ENCODE results near the gene CDK18.
"Not testable (repeated sequence)": the region's sequence is repeated elsewhere in the genome, so short reads cannot be mapped to it uniquely, and the experiment has no call there.

CDK18 gene

DNA sequence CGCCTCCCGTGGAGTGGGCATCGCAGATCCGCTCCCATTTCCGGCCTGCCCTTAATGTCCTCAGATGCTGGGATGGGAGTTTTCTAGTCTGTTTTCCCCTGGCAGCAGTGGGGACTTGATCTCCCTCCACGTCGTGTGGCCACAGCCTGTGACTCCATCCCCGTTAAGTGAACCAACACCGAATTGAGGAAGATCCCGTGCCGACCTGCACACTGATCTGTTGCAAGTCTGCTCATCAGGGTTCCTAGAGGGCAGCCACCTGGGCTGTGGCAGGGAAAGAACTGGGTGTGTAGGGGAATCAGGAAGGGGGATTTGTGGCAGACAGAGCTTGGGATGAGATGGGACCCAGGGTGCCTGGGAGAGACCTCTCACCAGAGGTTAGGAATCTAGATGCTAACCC is 23.3 kb upstream of the CDK18 start:
- DNase-seq (ENCODE audit: low spot score), result no peak

- no peak for DNase-seq (ENCODE audit: low spot score)
Measured at GRCh38 chr1:205481629-205482151, 22.8 kb upstream of the CDK18 start.

DNA sequence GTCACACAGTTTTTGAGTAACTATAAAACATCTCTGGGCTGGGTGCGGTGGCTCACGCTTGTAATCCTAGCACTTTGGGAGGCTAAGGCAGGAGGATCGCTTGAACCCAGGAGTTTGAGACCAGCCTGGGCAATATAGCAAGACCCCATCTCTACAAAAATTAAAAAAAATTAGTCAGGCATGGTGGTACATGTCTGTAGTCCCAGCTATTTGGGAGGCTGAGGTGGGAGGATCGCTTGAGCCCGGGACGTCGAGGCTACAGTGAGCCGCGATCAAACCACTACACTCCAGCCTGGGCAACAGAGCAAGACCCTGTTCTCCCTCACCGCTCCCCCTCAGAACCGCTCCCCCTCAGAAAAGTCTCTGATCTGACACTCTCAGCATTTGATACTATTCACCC is 21.9 kb upstream of the CDK18 start:
- not testable (repeated sequence) for DNase-seq (ENCODE audit: low spot score)

DNA sequence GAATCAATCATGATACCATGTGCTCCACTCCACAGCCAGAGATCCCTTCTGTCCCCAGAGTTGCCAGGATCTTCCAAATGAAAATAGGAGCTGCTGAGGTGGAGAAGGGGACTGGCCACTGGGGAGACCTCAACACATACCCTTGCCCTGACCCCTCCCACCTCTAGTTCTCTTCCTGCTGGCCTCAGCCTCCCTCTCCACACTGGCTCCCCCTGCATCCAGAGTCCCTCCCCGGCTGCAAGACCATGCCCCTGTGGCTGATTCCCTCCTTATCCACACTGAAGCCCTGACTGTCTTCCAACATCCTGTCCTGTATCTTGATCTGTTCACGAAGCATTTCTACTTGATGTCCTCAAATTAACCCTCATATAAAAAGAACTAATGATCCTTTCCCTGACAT is 21.1 kb upstream of the CDK18 start:
- no peak for DNase-seq (ENCODE audit: low spot score)

DNA sequence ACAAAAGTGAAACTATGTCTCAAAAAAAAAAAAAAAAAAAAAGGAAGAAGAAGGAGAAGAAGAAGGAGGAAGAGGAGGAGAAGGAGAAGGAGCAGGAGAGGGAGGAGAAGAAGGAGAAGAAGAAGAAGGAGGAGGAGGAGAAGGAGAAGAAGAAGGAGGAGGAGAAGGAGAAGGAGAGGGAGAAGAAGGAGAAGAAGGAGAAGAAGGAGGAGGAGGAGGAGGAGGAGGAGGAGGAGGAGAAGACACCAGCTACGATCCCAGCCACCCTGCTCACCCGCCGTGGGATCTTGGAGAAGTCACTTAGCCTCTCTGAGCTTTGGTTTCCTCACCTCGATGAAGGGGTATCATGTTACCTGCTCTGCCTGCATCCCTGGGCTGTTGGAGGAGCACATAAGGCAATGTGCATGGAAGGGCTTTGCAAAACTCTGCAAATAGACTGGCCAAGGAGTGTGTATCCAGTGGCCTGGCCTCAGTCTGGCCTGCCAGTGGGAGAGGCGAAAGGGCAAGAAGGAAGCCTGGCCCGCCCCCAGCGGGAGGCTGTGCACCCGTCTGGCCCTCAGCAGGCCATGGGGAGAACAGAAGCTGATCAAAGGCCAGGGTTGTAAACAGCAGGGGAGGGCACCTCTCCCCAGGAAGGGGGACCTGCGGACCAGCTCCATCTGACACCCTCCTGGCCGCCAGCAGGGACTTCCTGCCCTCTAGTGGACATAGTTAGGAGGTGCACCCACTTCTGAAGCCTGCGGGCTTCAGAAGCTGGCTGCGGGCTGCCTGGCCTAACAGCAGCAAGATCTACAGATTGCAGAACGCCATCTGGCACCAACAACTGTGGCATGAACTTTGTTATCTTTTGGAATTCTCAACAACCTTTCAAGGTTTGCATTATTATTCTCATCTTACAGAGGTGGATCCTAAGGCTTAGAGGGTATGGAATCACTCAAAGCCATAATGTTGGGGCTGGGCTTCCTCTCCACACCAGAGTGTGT is 19.2 kb upstream of the CDK18 start:
- peak; percentile 85 for DNase-seq (ENCODE audit: low spot score)

GRCh38 chr1:205486258-205486657 is 18.2 kb upstream of the CDK18 start:
- no peak for DNase-seq (ENCODE audit: low spot score)

GRCh38 chr1:205488074-205488723 is 16.3 kb upstream of the CDK18 start:
- DNase-seq (ENCODE audit: low spot score), result peak; percentile 76

DNA sequence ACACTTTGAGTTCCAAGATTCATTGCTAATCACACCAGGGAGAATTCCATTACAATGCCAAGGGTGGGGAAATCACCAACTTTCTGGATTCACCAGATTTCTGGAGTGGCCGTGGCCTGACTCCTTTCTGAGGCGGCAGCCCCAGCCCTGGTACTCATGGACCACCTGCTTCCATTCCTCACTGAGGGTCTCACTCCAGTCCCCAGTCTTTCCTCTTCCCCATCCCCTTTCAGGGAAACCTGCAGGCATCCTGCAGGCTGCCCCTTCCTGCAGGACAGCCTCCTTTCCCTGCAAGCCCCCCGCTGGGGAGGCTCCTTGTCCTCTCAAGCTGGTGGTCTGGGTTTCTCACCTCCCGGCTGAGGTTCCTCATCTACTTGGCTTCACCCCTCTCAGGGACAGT is 12.7 kb upstream of the CDK18 start:
- no peak for DNase-seq (ENCODE audit: low spot score)

DNA sequence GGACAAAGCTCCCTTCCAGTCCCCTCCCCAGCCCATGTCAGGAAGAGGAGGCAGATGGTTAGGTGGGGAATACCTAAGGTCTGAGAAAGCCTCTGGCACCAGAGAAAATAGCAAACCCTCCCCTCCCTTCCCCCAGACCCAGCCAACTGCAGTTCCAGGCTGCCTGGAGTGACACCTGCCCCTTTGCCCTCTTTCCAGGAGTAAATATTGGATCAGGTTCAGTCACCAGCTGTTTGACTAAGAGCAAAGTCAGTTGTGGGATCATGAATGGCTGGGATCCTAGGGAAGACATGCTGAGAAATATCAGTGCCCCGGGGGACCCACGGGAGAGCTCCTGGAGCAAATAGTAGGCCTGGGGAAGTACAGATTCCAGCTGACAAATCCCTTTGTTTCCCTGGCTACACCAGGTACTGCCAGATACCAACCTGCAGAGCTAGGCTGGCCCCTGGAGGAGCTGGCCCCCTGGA is 12.2 kb upstream of the CDK18 start:
- DNase-seq (ENCODE audit: low spot score), result peak; percentile 64

- no peak for DNase-seq (ENCODE audit: low spot score)
Measured at GRCh38 chr1:205492774-205493173, 11.7 kb upstream of the CDK18 start.

- DNase-seq (ENCODE audit: low spot score), result no peak
Measured at GRCh38 chr1:205493241-205494085, 11.0 kb upstream of the CDK18 start.

GRCh38 chr1:205494115-205494514 is 10.4 kb upstream of the CDK18 start:
- no peak for DNase-seq (ENCODE audit: low spot score)

DNA sequence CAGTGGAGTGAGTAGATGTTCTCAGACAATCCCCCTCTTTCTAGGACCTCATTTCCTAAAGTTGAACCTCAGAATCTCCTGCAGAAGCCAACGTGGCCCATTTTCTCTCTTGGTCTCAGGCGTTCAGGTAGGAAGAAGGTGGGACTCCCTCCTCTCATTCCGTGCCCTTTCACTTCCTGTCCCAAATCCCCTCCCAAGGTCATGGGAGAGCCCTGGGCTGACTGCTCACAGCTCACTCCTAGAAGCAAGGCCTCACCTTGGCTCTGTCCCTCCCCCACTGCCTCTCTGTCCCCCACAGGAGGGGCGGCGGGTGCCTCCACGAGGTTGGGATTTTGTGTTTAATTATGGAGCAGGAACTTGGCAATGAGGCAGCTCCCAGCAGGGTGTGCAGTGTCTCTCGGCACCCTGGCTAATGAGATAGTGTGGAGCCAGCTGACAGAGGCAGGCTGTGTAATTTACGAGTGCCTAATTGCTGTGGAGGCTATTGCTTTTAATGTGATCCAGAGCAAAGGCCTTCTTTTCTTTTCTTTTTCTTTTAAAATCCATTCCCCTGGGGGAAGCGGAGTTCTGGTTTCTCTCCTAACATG is 9.1 kb upstream of the CDK18 start:
- DNase-seq (ENCODE audit: low spot score), result no peak

DNA sequence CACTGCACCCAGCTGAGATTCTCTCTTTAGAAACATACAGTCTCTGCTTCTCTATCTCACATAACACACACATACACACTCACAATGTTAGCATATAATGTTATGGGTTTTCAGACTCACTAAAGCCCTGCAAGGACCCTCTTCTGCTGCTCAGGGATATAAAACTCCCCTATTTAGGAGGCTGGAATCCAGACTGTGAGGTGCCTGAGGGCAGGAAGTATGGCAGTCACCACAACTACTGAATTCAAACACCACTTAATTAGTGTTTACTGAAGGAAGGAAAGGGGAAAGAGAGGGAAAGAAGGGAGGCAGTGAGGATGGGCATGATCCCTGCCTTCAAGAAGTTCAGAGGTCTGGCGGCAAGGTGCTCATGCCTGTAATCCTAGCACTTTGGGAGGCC is 7.8 kb upstream of the CDK18 start:
- DNase-seq (ENCODE audit: low spot score), result no peak

DNA sequence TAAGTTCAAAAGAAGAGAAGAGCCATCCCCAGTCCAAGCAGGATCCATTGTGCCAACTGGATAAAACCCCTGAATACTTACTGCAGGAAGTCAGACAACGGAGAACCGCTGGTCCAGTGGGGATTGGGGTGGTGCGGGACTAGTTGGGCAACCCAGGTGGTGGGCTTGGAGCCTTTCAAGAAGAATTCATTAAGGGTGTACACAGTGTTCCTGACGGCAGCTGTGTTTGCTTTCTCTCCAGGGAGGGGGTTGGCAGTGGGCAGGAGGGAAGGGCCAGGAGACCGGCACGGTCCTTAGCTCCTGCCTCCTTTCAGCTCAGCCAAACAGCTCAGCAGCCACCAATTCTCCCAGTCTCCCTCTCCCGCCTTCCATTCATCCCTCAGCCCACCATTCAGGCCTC is 7.1 kb upstream of the CDK18 start:
- no peak for DNase-seq (ENCODE audit: low spot score)

- no peak for DNase-seq (ENCODE audit: low spot score)
Measured at GRCh38 chr1:205499789-205500188, 4.7 kb upstream of the CDK18 start.

- DNase-seq (ENCODE audit: low spot score), result no peak
Measured at GRCh38 chr1:205500240-205501233, 3.9 kb upstream of the CDK18 start.

- no peak for DNase-seq (ENCODE audit: low spot score)
Measured at GRCh38 chr1:205502111-205502810, 2.2 kb upstream of the CDK18 start.

DNA sequence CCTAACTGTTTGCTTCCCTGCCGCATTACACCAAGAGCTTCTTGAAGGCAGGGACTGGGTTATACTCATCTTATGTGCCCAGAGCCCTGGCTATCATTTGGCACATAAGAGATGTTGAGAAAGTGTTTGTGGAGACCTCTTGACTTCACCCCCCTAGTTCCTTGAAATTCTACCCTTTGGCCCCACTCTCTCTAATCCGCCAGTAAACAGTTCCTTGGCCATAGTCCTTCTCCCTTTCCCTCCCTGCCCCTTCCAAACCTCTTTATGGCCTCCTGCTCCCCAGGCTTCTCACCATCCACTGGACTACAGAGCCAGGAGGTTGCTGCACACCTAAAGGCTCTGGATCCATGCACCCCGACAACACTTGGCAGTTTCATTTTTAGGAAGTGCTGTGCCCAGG is 1.5 kb upstream of the CDK18 start:
- no peak for DNase-seq (ENCODE audit: low spot score)
